Measurements from ENCODE around the gene PDE5A.

DNA sequence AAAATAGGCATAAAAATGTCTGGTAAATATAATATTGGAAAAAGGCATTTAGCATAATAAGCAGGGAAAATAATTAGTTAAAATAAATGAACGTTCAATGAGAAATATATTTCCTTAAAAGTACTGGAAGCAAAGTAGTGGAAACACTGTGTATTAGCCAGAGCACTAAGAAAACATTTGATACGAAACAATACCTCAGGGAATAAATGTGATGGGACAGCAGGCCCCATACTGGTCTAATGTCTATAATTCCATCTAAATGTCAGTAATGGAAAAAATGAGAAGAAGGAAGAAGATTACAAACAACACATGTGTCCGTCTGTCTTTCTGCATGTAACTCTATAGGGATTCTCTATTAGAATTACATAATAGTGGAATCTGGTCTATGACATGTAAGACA is 79.0 kb downstream of the PDE5A start:
- TF ChIP-seq POLR2A (IDR thresholded peaks at IDR 0.05; ENCODE audit: low read depth, low read length) (no peak), EZH2 (IDR thresholded peaks at IDR 0.05; ENCODE audit: borderline replicate concordance, low read depth, low read length, severe bottlenecking) (no peak), POLR2AphosphoS5 (IDR thresholded peaks at IDR 0.05; ENCODE audit: insufficient read depth, low read depth, low read length) (no peak), FOS (IDR thresholded peaks at IDR 0.05; ENCODE audit: borderline replicate concordance, insufficient read depth, low read length) (no peak)
- TF ChIP-seq, protein P1, sequence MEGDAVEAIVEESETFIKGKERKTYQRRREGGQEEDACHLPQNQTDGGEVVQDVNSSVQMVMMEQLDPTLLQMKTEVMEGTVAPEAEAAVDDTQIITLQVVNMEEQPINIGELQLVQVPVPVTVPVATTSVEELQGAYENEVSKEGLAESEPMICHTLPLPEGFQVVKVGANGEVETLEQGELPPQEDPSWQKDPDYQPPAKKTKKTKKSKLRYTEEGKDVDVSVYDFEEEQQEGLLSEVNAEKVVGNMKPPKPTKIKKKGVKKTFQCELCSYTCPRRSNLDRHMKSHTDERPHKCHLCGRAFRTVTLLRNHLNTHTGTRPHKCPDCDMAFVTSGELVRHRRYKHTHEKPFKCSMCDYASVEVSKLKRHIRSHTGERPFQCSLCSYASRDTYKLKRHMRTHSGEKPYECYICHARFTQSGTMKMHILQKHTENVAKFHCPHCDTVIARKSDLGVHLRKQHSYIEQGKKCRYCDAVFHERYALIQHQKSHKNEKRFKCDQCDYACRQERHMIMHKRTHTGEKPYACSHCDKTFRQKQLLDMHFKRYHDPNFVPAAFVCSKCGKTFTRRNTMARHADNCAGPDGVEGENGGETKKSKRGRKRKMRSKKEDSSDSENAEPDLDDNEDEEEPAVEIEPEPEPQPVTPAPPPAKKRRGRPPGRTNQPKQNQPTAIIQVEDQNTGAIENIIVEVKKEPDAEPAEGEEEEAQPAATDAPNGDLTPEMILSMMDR (IDR thresholded peaks at IDR 0.05; ENCODE audit: extremely low read depth in 1 of 2, insufficient read depth in 1 of 2, low read depth in 1 of 2, low read length in 2 of 2) = no peak
- TF ChIP-seq, protein P2, sequence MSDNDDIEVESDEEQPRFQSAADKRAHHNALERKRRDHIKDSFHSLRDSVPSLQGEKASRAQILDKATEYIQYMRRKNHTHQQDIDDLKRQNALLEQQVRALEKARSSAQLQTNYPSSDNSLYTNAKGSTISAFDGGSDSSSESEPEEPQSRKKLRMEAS (IDR thresholded peaks at IDR 0.05; ENCODE audit: insufficient read depth, insufficient read length) = no peak
